ENCODE measurements around the gene TBL2. TPM values are rescaled to one million over a fixed set of nuclear protein-coding genes. Genes with fewer than 3 reads are reported as not detected.
"Not testable (repeated sequence)": the region's sequence is repeated elsewhere in the genome, so short reads cannot be mapped to it uniquely, and the experiment has no call there.

The TBL2 gene
- total RNA-seq, 1 experiment from 2014 or later = 62.8 TPM

DNA sequence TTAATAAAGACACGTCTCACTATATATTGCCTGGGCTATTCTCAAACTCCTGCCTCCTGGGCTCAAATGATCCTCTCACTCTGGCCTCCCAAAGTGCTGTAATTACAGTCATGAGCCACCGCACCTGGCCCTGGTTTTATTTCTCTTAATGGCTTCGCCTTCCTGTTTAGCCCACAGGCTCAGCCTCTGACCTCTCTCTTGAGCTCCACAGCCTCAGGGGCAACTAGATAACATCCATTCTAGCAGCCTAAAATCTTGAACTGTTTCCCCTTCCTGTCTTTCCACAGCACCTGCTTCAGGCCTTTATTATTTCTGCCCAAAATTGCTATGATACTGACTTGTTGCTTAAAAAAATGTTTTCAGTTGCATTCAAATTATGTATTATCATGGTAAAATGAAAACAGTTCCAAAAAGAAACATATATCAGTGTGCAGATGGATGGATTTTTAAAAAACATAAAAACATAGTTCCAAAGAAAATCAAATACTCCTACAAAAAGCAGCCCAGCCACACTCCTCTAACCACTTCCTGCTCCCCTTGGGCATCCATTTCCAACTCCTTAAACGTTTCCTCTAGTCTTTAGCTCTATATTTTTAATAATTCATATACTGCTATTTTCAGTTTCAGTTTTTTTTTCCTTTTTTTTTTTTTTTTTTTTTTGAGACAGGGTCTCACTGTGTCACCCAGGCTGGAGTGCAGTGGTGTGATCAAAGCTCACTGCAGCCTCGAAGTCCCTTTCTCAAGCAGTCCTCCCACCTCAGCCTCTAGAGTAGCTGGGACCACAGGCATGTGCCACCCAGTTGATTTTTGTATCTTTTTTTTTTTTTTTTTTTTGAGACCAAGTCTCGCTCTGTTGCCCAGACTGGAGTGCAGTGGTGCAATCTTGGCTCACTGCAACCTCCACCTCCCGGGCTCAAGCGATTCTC is 51.2 kb downstream of the TBL2 start:
- DNase-seq (no peak), ATAC-seq (no peak)
- H3K9me3 ChIP-seq (ENCODE audit: low read length) = no peaks in the 10 kb centered on the region
- ChIA-PET CTCF (interaction anchor here (0.7 kb wide), 1 partner anchor 1040 kb away, joined by 6 read pairs; no protein-coding TSS in a partner anchor), POLR2A (ENCODE audit: unreplicated experiment) (no interaction called here)
- H3K27me3 ChIP-seq (ENCODE audit: low read length) = no peaks in the 10 kb centered on the region
- H2AFZ ChIP-seq (ENCODE audit: low read length) = no peak overlapping the region
- H3K36me3 ChIP-seq (ENCODE audit: low read depth, low read length) = no peaks in the 10 kb centered on the region
- H3K4me1 ChIP-seq (ENCODE audit: insufficient read depth, low read length) = 0 out of 2 replicates have a peak, but pooled peaks cover 5% of the 10 kb centered on the region
- H3K4me3 ChIP-seq (ENCODE audit: low read length) = no peak overlapping the region
- BruUV-seq (replicated peaks) = no TSS peak
- H3K4me2 ChIP-seq (ENCODE audit: low read length) = no peak overlapping the region
- no peaks in the 10 kb centered on the region for H3K79me2 ChIP-seq (ENCODE audit: low read length)
- H3K27ac ChIP-seq (ENCODE audit: low read length) = no peak overlapping the region
- no peaks in the 10 kb centered on the region for H3K9me2 ChIP-seq (replicated peaks; ENCODE audit: low read length)
- no peak for TF ChIP-seq EZH2 (IDR thresholded peaks at IDR 0.05; ENCODE audit: low read length, unreplicated experiment)
- TF ChIP-seq, protein P1, sequence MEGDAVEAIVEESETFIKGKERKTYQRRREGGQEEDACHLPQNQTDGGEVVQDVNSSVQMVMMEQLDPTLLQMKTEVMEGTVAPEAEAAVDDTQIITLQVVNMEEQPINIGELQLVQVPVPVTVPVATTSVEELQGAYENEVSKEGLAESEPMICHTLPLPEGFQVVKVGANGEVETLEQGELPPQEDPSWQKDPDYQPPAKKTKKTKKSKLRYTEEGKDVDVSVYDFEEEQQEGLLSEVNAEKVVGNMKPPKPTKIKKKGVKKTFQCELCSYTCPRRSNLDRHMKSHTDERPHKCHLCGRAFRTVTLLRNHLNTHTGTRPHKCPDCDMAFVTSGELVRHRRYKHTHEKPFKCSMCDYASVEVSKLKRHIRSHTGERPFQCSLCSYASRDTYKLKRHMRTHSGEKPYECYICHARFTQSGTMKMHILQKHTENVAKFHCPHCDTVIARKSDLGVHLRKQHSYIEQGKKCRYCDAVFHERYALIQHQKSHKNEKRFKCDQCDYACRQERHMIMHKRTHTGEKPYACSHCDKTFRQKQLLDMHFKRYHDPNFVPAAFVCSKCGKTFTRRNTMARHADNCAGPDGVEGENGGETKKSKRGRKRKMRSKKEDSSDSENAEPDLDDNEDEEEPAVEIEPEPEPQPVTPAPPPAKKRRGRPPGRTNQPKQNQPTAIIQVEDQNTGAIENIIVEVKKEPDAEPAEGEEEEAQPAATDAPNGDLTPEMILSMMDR (conservative IDR thresholded peaks at IDR 0.05; ENCODE audit: low read depth, low read length) = no peak
- no peak for TF ChIP-seq EZH2phosphoT487 (IDR thresholded peaks at IDR 0.05; ENCODE audit: borderline replicate concordance, low read length)
- H3F3A ChIP-seq (ENCODE audit: low read length, unreplicated experiment) = no peaks in the 10 kb centered on the region
- intact Hi-C loops (cut with micrococcal nuclease) = no loop called here
- H3K9ac ChIP-seq (ENCODE audit: low read length) = no peak overlapping the region
- H4K20me1 ChIP-seq (ENCODE audit: low read length) = no peaks in the 10 kb centered on the region

DNA sequence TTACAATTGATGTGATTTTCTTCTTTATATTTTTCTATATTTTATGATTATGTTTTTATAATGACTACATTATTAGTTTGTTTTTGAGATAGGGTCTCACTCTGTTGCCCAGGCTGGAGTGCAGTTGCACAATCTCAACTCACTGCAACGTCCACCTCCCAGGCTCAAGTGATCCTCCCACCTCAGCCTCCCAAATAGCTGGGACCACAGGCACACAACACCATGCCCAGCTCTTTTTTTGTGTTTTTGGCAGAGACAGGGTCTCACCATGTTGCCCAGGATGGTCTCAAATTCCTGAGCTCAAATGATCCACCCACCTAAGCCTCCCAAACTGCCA is 52.3 kb downstream of the TBL2 start:
- H3K4me1 ChIP-seq (ENCODE audit: insufficient read depth, low read length); H3K9ac ChIP-seq (ENCODE audit: low read length); H3K79me2 ChIP-seq (ENCODE audit: low read length); H3K36me3 ChIP-seq (ENCODE audit: low read depth, low read length); H3K27me3 ChIP-seq (ENCODE audit: low read length); H3K9me2 ChIP-seq (replicated peaks; ENCODE audit: low read length); H3K27ac ChIP-seq (ENCODE audit: low read length); ATAC-seq; H4K20me1 ChIP-seq (ENCODE audit: low read length); H2AFZ ChIP-seq (ENCODE audit: low read length); CTCF ChIA-PET; BruUV-seq (replicated peaks); H3K4me2 ChIP-seq (ENCODE audit: low read length); DNase-seq; H3K9me3 ChIP-seq (ENCODE audit: low read length); POLR2A ChIA-PET (ENCODE audit: unreplicated experiment); H3K4me3 ChIP-seq (ENCODE audit: low read length); intact Hi-C loops (cut with micrococcal nuclease); H3F3A ChIP-seq (ENCODE audit: low read length, unreplicated experiment): not testable (repeated sequence)

DNA sequence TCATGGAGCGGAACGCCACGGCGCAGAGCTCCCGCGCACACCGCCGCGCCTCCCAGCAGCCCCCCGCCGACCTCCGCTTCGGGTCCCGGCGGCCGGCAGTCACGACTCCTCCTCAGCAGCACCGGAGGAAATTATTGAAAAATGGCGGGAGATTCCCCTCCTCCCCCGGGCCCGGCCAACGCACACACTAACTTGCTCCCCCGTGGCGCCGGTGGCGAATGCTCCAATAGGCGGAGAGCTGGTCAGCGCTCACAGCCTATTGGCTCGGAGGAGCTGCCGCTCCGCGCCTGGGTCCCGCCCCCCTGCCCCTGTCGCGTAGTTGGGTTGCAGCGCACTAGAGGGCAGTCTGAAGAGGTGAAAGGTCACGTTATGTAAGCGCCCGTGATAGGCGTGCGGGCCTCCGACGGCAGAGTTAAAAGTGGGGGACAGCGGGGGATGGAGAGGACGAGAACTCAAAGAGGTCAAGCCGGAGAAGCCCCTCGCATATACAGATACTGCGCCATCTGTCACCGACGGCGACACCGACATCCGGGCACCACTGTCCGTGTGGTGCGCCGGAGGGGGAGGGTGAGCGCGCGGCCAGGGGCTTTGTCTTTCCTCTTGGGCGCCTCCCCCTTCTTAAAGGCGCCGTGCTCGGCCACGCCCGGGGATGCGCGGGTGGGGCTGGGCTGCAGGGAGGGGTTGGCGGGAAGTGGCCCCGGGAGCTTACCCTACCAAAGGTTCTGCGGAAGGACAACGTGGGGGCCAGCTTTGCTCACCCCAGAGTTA is 56.1 kb downstream of the TBL2 start, which contains the start of gene BAZ1B:
Gene BAZ1B (minus strand): TSS at position 189 of the 768 bp plus-strand sequence. CDS start 360 bp downstream, outside the sequence.
- H3K9me2 ChIP-seq (replicated peaks; ENCODE audit: low read length) = no peaks in the 10 kb centered on the region
- peak within 1 kb of the TSS; percentile 92 for H3K4me2 ChIP-seq (ENCODE audit: low read length)
- no peaks in the 10 kb centered on the region for H3K27me3 ChIP-seq (ENCODE audit: low read length)
- no peaks in the 10 kb centered on the region for H3K9me3 ChIP-seq (ENCODE audit: low read length)
- POLR2A ChIA-PET (ENCODE audit: unreplicated experiment) = interaction anchor here (0.6 to 0.9 kb wide), 3 partner anchors 50 to 216 kb away, joined by 4 to 7 read pairs (median 5); no protein-coding TSS in a partner anchor
- H3K36me3 ChIP-seq (ENCODE audit: low read depth, low read length) = peaks cover 8% of the 10 kb centered on the region; the same call in 1 of the 2 replicates
- H3K4me1 ChIP-seq (ENCODE audit: insufficient read depth, low read length) = peaks cover 19% of the 10 kb centered on the region; the same call in 1 of the 2 replicates
- peaks cover 44% of the 10 kb centered on the region for H3K79me2 ChIP-seq (ENCODE audit: low read length)
- TF ChIP-seq EZH2phosphoT487 (IDR thresholded peaks at IDR 0.05; ENCODE audit: borderline replicate concordance, low read length) = no peak
- TF ChIP-seq EZH2 (IDR thresholded peaks at IDR 0.05; ENCODE audit: low read length, unreplicated experiment) = no peak
- CTCF ChIA-PET = no interaction called here
- peaks cover 33% of the 10 kb centered on the region for H4K20me1 ChIP-seq (ENCODE audit: low read length)
- DNase-seq (peak; percentile 96), ATAC-seq (peak; percentile 92)
- peak within 1 kb of the TSS; percentile 89 for H2AFZ ChIP-seq (ENCODE audit: low read length)
- peak within 1 kb of the TSS; percentile 96 for H3K9ac ChIP-seq (ENCODE audit: low read length)
- H3K4me3 ChIP-seq (ENCODE audit: low read length) = peak within 1 kb of the TSS; percentile 82
- BruUV-seq (replicated peaks) = no TSS peak
- intact Hi-C loops (cut with micrococcal nuclease) = loop anchor here (2.0 kb wide), 1 partner anchor 35 kb away; the partner anchor contains the start of gene BCL7B
- H3K27ac ChIP-seq (ENCODE audit: low read length) = peak within 1 kb of the TSS; percentile 84
- no peaks in the 10 kb centered on the region for H3F3A ChIP-seq (ENCODE audit: low read length, unreplicated experiment)

All from PC-3 (cell line).